HG03196 (cell line): ENCODE results near the gene NKD2.
"Not testable (repeated sequence)": the region's sequence is repeated elsewhere in the genome, so short reads cannot be mapped to it uniquely, and the experiment has no call there.

ENCODE experiments used
- ATAC-seq: cut with Tn5 transposase; IDR thresholded peaks from one replicate; pipeline ENCODE4 v1.9.1; 2021; ENCODE audit not compliant: unreplicated experiment

NKD2 gene, protein sequence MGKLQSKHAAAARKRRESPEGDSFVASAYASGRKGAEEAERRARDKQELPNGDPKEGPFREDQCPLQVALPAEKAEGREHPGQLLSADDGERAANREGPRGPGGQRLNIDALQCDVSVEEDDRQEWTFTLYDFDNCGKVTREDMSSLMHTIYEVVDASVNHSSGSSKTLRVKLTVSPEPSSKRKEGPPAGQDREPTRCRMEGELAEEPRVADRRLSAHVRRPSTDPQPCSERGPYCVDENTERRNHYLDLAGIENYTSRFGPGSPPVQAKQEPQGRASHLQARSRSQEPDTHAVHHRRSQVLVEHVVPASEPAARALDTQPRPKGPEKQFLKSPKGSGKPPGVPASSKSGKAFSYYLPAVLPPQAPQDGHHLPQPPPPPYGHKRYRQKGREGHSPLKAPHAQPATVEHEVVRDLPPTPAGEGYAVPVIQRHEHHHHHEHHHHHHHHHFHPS

DNA sequence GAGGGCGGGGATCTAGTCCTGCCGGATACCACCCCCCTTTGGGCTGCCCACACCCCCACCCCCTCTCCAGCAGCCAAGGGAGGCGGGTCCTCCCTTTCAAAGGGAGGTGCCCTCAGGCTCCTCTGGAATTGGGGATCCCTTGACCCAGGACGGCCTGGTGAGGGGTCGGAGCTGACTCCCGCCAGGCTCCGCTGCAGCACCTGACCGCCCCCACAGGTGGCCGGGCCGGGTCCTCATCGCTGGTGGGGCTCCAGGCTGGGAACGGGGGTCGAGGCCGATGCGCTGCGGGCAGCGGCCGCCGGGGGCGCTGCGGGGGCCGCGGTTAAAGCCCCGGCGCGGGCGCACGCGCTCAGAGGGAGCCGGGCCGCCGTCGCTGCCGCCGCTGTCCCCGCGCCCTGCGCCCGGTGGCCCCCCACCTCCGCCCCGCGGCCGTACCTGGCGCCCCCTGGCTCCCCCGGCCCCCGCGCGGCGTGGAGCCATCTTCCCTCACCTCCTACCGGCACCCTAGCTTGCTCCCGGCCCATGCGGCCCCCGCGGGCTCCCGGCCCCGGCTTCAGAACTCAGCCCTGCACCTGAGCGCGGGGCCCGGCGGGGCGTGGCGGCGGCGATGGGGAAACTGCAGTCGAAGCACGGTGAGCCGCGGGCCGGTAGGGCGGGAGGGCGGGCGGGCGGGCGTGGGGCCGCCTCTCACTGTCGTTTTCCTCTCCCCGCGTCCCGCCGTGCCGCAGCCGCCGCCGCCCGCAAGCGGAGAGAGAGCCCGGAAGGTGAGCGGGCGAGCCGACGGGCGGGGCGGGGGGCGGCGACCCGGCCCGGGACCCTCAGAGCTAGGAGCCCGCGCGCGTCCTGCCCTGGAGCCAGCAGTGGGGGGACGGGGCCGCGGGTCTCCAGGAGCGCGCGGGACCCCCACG is at the start of gene NKD2:
TSS of gene NKD2 (plus strand) at position 352 of the 908 bp plus-strand sequence. CDS start at position 608, 256 bp downstream.
- ATAC-seq = no peak

DNA sequence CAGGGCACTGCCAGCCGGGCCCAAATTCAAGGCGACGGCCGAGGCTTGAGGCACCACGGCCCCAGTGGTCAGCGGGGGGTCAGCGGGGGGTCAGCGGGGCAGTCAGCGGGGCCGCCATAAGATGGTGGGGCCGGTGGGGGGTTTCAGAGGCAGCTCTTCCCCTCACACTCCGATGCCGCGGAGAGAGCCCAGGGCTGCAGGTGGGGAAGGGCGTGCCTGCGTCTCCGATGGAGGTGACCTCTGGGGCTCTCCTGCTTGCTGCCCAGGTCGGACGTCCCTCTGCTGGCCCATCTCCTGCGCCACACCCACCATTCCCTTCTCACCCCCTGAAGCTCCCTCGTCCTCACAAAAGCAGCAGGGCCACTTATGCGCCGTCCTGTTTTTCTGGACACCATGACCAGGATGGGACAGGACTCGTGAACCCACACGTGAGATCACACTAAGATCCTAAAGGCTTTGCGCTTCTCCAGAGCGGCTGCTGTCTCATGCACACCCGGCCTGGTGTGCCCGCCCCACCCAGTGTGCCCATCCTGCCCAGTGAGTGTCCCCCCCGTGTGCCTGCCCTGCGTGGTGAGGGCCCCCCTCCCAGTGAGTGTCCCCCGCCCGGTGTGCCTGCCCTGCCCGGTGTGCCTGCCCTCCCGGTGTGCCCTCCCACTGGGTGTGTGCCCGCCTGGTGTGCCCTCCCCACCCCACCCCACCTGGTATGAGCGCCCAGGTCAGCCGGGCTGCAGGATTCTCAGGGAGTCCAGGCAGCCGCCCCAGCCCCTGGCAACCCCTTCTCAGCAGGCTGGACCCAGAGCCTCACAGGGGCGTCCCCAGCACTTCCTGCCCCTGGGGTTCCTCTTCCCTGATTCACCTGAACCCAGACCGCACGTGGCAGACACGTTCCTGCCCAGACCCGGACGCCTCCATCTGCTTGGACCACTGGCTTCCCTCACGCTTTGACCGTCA is 48.7 kb upstream of the NKD2 start:
- ATAC-seq = no peak

DNA sequence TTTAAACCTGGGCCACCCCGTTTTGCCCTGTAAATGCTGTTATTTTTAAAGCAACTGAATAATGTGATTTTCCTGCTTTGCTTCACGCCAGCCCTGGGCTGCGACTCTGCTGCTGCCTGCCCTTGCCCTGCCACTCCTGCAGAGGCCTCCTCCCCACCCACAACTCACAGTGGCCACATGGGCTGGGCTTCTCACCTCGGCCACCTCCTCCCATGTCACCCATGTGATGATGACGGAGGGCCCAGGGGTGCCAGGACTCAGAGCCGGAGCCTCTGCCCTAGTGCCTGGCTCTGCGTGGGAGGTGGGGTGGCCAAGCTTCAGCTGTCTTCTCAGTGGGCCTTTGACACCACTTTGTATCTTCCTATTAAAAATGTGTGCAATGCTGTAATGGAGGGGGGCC is 48.1 kb upstream of the NKD2 start:
- ATAC-seq = no peak

DNA sequence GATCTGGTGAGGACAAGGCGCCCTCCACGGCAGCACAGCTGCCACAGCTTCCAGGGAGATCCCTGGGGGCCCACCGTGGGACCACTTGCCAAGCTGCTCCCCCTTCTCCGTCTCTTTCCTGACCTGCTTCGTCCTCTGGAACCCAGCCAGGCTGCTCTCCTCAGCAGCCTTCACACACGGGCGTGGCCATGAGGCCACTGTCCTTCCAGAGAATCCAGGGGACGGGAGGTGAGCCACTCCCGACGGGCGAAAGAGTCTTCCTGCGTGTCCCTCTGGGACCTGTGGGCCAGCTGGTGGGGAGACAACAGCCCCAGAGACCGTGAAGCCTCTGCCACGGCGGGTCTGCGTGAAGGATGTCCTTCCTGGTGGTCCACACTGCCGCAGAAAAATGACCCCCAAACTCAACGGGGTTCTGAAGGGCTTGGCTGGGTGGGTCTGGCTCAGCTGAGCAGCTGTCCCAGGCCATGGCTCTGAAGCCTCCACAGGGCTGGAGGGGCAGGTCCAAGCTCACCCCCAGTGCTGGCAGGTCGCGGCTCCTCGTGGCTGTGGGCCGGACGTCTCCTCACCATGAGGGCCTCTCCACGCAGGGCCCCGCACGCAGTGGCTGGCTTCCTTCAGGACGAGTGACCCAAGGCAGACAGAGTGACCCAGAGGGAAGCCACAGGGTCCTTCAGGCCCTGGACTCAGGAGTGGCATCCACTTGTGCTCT is 47.4 kb upstream of the NKD2 start:
- ATAC-seq = no peak

DNA sequence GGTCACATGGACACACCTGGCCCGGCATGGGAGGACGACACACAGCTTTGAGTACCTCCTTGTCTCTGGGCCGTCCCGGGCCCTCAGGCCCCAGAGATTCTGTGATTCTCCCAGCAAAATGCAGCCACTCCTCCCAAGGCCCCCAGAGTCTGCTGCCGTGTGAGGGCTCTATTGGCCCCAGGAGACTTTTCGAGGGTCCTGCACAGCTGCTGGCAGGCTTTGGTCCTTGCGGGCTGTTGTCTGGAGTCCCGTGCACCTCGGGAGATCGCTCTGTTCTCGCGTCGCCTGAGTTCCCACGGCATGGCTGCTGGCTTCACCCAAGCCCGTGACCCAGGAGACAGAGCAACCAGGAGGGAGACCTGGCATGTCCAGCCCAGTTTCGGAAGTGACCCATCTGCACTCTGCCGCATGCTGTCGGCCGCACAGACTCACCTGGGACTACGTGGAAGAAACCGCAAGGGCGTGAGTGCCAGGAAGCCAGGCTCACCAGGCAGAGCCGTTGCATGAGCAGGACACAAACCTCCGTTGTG is 46.8 kb upstream of the NKD2 start:
- no peak for ATAC-seq

DNA sequence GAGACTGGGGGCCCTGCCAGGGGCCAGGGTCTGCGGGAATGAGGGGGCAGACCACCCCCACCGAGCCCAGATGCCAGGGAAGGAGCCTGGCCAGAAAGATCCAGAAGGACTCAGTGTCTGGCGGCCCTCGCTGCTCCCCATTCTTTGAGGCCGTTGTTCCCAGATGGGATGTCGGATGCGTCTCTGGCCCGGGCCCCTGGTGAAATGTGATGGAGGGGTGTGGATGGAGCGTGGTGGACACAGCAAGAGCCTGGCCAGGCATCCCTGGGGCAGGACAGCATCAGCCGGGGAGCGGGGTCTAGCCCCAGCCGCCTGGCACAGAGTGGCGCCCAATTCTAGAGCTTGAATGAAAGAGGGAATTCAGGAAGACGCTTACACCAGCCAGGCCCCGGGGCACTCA is 46.2 kb upstream of the NKD2 start:
- ATAC-seq = no peak

DNA sequence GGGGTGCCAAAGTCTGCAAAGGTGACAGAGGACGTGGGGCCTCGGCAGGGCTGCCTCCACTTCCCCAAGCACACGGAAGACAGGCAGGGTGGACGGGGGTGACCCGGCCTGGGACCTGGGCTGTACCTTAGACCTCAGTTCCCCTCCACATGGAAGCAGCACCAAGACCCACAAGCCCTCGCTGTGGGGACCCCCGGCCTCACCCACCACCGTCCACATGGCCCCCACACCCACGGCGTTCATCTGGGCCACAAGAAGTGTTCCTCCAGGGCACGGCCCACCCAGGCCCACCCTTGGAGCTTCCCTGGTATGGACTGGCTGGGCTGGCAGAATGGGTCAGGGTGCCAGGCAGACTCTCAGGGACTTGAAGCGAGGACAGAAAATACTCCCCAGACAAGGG is 45.8 kb upstream of the NKD2 start:
- no peak for ATAC-seq

DNA sequence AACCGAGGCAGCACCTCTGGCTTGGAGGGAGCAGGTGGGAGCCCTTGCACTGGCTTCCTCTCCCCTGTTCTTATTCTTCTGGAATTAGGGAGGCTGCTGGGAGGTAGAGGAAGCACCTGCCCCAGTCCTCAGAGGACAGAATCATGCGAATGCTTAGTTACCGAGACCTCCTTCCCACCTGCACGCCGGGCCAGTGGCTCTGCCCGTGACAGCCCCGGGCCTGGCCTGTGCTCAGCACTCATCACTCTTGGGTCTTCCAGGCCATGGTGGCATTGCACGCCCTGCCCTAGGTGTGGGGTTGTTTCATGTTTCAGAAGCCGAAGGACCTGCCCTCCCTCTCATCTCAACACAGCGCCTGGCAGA is 45.3 kb upstream of the NKD2 start:
- ATAC-seq = no peak

DNA sequence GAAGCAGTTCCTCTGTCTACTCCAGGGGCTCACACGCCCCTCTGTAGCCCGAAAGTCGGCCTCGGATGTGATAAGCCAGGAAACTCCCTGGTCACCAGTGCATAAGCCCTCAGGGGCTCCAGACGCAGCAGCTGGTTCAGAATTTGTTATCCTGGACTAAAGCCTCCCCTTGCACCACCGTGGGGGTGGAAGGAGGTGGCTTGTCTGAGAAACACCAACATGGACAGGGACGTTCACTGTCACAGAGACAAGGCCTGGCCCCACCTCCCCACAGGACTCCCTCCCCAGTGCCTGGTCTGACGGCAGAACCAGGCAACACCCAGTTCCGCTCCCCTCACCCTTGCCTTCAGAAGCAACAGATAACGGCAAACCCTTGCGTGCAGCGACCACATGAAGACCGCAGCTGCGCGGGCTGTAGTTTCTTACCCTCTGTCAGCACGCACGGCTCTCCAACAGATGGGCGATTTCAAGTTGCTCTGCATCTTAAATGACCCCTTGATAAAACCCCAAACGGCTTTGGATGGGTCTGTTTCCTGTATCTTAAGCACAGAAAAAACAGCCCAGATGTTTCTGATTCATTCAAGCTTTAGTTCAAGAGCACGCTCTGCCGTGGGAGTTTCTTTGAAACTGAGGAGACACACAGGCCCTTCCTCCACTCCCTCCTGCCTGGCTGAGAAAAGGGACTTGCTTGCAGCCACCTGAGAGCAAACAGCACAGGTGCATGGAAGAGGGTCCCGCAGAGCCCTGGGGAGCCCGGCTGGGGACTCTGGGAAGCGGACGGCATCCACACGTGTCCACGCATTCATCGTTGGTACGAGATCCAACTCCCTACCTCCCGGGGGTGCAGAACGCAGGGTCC is 44.7 kb upstream of the NKD2 start:
- ATAC-seq = peak; percentile 54

DNA sequence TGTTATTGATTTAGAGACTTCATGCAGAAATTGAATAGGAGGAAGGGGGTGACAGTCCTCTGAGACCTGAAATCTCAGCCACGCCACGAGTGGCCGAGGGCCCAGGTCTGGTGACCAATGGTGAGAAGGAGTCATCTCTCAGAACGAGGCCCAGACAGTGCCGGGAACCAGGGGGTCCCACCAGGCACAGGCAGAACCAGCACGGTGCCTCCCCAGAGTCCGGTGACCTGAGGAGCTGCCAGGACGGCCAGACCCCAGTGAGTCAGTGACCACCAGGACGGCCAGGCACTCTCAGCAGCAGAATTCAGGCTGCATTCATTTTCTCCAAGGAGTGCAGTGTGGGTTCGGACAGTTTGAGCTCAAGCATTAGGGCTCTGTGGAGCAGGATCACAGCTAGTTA is 43.8 kb upstream of the NKD2 start:
- ATAC-seq = no peak

DNA sequence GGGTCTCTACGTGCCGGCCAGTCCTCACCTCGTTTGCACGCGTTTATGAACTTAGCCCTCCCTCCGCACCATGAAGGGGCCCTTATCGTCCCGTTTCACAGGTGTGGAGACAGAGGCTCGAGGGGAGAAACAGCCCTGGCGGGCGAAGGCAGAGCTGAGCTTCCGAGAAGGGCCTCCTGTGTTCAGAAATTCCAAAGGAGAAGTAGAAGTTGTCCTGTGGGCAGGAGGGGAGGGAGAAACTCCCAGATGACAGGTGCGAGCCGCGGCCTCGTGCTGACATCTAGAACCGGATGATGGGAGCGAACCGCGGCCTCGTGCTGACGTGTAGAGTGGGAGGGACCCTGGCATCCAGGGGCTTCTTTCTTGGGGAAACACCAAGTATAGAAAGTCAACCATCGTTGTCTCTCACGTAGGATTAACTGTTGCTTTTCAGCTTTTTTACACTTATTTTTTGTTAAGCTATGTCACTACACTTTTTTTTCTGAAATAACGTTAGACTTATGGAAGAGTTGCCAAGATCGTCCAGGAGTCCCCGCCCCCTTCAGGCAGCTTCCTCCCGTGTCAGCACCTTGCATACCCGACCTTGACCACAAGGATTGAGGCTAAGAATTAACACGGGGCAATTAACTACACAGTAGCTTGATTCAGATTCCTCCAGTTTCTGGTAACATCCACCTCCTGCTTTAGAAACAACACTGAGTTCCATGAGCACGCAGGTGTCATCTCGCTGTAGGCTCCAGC is 42.8 kb upstream of the NKD2 start:
- ATAC-seq = no peak

DNA sequence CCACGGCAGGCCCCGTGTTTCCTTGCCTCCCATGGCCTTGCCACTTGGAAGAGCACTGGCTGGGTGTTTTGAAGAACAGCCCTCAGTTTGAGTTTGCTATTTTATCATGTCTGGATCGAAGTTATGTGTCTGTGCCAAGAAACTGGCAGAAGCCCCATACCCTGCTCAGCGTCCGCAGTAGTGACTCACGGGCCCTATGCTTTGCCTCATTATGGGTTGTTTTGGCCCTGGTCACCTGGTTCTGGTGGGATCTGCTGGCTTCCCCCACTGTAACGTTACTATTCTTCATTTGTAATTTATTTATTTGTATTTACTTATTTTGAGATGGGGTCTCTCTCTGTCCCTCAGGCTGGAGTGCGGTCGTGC is 42.3 kb upstream of the NKD2 start:
- ATAC-seq = no peak

DNA sequence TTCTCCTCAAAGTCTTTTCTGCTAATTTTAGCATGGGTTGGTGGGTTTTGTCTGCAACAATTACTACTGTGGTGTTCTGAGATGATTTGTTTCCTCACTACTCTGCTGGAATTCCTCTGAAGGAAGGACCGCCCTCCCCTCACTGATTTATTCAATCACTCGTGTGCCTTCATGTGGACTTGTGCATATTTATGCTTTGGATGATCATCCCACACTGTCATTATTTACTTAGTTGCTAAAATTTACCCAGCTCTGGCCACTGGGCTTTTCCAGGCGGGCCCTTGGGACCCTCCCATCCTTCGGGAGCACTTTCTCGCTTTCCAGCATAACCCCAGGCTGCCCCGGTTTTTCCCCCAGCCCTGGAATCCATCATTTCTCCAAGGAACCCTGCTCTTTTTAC is 41.7 kb upstream of the NKD2 start:
- ATAC-seq = no peak

DNA sequence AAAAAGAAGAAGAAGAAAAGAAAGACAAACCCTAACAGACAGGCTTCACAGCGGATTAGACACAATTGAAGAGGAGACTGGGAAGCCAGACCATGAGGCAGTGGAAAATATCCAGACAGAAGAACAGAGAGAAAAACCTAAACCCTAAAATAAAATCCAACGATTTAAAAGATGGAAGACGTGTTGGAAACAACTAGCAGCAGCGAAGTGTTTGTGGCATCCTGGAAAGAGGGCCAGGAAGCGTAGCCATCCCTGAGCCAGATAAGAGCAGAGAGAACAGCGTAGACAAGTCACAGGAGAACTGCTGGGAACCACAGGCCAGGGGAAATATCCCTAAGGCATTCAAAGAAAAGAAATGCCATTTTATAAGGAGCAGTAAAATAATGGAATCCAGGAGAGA is 39.7 kb upstream of the NKD2 start:
- no peak for ATAC-seq

DNA sequence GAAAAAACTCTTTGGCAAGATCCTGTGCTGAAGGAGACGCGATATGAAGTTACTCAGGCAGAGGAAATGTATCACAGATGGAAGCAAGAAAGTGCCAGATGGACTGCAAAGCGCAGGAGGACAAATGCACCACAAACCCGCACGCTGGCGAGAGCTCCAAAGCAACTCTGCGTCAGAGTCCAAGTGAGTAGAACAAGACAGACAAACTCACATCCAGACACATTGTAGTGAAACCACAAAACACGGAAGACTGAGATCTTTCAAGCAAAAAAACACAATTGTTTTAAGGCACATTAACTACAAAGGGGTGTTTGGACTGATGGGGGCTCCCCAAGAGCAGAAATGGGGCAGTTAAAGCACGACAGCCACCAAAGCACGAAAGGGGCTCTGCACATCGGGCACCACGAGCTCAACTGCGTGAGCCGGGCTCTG is 39.2 kb upstream of the NKD2 start:
- ATAC-seq = no peak

DNA sequence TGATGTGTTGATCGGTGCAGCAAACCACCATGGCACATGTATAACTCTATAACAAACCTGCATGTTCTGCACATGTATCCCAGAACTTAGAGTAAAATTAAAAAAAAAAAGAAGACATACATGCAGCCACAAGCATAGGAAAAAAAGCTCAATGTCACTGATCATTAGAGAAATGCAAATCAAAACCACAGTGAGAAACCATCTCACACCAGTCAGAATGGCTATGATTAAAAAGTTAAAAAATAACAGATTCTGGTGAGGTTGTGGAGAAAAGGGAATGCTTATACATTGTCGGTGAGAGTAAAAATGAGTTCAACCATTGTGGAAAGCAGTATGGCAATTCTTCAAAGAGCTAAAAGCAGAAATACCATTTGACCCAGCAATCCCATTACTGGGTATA is 36.0 kb upstream of the NKD2 start:
- ATAC-seq = not testable (repeated sequence)

DNA sequence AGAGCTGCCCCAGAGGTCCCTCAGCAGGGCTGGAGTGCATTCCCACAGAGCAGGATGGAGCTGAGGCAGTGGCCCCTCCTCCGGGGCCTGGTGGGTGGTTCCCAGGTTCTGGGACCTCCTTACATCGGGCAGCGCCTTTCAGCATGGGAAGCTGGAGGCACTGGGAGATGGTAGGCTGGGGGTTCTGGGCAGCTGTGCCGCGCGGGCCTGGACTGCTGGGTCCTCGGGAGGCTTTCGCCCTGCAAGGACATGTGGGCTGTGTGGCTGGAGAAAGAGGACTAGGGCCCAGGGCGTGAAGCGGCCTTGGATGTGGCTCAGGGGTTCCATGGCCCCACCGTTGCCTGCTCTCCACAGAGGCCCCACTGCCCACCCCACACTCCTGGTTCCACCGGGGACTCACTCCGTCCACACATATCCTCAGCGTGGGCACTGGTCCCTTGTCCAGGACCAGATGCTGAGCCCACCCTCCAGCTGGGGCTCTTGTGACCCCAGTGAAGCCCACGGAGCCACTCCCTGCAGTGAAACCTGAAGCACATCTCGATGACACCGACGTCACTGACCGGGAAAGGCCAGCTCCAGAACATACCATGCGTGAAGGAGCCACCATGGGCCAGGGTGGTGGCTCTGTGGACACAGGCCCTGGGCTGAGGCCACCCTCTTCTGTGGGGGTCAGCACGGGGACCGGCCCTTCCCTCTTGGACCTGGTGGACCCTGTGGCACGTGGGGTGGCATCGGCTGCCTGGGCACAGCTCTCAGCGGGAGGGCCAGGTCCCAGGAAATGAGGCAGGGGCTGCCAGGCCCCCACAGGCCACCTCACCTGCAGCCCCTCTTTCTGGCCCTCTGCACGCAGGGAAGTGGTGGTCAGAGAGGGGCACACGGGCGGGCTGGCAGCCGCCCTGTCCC is 31.5 kb upstream of the NKD2 start:
- no peak for ATAC-seq
